HG03469 (cell line): ENCODE results near the gene AGL.
"Not testable (repeated sequence)": the region's sequence is repeated elsewhere in the genome, so short reads cannot be mapped to it uniquely, and the experiment has no call there.

Experiments
- ATAC-seq: cut with Tn5 transposase; IDR thresholded peaks from one replicate; pipeline ENCODE4 v1.9.1; 2021; ENCODE audit warnings: mild to moderate bottlenecking, moderate library complexity, moderate number of reproducible peaks; ENCODE audit not compliant: unreplicated experiment

Gene AGL

DNA sequence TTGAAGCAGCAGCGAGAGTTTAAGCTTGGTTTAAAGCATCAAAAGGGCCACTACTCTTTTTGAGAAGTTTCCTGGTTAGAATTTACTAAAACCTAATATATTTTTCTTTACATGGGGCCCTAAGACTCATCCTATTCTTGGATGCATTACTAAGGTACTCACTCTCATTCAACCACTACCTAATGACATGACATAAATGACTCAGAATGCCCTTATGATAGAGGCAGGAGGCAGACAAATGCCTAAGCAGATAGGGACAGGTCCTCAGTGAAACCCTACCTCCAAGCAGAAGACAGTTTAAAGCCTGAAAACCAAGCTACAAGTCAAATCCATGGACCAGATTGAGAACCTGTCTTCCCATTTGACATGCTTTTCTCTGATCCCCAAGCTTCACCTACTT is 85.4 kb downstream of the AGL start:
- ATAC-seq: no peak

DNA sequence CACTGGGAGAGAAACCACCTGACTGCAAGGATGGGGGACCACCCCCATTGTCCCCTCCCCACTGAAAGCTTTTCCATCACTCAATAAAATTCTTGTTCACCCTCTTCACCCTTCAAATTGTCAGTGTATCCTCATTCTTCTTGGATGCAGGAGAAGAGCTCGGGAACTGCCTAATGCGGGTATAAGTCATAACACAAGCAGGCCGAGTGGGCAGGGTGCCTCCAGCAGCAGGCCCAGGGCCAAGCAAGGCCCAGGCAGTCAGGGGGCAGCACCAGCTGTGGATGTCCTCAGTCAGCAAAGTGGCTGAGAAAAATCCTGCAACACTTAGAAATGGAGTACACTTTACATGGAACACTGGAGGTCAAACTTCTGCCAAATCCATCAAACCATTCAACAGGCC is 85.9 kb downstream of the AGL start:
- no peak for ATAC-seq

DNA sequence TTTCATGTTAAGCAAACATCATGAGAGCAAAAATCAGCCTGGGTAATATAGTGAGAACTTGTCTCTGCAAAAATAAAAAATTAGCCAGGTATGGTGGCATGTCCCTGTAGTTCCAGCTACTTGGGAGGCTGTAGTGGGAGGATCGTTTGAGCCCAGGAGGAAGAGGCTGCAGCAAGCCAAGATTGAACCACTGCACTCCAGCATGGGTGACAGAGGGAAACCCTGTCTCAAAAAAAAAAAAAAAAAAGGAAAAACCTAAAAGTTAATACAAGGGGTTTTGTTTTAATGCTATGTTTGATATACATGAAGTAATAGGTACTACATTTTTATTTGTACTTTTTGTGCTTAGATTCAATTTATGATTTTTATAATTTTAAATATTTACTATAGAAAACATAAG is 92.6 kb downstream of the AGL start:
- ATAC-seq: no peak

GRCh38 chr1:99943223-99943794 is 93.1 kb downstream of the AGL start:
- ATAC-seq: no peak

- ATAC-seq: no peak
Observed at GRCh38 chr1:99944192-99944591, 94.0 kb downstream of the AGL start.

DNA sequence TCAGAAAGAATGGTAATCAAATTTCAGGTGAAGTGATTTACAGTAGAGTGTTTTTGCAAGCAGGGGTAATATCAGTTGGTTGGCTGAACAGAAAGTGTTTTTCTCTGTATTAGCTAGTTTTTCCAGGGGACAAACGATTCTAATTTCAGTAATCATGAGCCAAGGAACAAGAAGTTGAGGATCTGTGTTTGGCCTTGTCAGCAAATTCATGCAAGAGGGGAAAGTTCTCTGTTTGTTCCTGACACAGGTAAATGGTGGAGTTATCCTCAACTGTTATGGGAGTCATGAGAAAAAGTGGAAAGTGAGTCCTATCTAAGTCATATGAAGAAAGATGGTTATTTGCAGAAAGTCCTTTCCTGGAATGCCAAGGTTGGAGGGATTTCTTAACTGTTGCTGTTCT is 95.0 kb downstream of the AGL start:
- no peak for ATAC-seq

DNA sequence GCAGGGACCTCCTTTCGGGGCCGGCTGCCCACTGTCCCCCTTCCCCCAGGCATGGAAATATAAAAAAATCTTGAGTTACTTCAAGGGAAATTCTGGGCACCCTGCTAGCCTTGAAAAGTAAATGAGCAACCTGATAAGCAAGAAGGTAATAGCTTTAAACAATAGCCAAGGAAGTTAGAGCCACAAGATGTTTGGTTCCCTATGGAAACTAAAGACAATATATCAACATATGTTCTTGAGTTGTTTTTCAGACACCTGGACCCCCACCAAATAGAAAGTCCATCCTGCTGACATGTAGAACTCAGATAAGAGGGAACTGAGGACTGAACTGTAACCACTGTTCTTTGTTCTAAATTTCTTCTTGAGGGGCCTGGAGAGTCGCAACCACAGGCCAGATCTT is 100.3 kb downstream of the AGL start:
- no peak for ATAC-seq

DNA sequence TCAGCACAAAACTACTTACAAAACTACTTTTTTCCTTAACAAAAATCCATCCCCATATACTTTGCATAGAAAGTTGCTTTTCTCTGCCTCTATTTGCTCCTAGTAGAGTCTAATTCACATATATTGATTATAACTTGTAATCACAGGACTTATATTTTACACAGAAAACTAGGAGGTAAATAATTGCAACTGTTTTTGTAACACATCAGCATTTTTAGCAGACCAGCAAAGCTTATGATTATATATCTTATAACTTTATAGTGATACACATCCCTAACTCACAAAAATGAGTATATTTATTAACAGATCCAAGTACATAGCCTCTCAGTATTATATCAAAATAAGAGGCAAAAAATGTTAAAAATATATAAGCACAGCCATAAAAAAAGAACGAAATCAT is 102.4 kb downstream of the AGL start:
- ATAC-seq: no peak

GRCh38 chr1:99955375-99955774 is 105.2 kb downstream of the AGL start:
- no peak for ATAC-seq

GRCh38 chr1:99956755-99957154 is 106.6 kb downstream of the AGL start:
- ATAC-seq: no peak

- no peak for ATAC-seq
Observed at GRCh38 chr1:99957818-99958217, 107.7 kb downstream of the AGL start.

DNA sequence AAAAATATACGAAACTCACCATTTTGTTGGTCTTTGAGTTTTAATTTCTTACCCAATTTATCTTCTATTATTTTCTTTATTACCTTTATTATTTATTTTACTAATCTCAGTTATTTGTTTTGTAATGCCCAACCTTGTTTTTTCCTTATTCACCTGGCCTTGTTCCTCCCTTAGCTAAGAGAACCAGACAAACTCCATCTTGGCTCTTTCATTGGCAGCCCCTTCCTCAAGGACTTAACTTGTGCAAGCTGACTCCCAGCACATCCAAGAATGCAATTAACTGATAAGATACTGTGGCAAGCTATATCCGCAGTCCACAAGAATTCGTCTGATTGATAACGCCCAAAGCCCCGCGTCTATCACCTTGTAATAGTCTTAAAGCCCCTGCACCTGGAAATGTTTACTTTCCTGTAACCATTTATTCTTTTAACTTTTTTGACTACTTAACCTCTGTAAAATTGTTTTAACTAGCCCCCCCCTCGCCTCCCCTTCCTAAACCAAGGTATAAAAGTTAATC is 109.1 kb downstream of the AGL start:
- ATAC-seq: not testable (repeated sequence)

- ATAC-seq: not testable (repeated sequence)
Observed at GRCh38 chr1:99960260-99960659, 110.1 kb downstream of the AGL start.

DNA sequence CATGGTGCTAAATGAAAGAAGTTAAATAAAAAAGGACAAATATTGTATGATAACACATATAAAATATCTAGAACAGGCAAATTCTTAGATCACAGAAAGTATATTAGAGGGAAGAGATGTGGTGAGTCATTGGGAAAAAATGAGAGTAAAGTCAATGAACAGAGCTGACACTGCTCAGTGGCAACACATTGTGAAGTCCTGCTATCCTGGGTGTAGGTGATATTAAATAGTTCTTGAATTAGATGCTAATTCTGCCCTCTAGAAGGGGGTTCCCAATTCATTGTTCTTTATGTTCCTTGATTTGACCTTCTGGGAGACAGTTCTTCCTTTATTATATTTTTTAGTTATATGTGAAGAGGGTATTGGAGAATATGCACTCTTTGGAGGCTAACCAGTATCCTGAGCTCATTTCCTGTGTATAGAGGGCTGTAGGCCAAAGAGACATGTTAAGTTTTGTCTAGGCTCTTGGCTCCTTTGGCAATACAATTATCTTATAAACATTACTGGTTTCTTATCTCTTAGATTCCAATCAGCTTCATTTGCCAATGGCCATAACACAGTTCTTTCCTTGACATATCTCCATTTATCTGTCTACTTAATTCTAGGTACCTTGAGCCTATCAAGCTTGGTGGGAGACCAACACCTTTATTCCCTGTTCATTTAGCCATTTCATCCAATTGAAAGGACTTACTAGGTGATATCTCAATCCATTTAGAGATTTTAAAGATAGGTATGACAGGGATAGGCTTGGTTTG is 113.1 kb downstream of the AGL start:
- no peak for ATAC-seq

DNA sequence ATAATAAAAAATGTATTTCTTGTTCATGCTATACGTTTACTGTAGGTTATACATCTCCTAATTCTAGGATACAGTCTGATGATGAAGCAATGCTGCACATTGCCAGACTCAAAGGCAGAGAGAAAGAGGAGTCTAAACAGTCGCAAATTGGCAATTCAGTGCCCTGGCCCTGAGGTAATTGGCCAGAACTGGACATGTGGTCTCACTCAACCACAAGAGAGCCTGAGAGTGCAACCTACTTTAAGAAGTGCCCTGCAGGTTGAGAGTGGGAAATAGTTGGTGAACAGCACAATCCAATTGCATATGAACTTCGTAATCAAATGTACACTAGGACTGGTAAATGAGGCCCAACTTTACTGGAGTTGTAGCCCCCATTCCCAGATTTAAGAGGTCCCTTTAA is 114.6 kb downstream of the AGL start:
- no peak for ATAC-seq

DNA sequence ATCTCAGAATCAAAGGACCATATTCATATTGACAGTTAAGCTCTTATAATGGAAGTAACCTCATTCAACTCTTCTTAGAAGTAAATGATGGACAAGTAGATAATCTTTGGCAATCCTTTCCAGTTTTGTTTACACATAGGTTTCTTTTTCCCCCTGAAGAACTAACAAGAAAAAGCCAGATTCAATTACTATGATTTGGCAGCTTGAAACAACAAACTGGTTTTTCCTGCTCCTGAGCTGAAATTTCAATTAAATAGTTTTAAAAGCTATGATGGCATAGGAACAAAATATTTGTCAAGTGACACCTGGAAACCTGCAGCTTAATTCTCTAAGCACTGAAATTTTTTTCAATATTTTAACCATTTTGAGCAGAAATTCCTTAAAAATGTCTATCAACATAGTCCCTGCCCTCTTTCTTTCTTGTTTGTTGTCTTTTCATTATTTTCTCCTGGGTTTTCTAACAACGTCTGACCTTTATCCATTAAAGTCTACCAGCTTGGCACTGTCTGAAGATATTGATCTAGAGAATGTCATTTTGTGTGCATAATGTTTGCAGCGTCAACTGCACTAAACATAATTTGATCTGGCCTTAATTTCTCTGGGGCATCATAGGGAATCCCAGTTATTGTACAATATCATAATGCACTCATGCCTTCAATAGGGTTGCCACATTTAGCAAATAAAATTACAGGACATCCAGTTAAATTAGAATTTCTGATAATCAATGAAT is 115.7 kb downstream of the AGL start:
- ATAC-seq: no peak

GRCh38 chr1:99968214-99968613 is 118.1 kb downstream of the AGL start:
- no peak for ATAC-seq

DNA sequence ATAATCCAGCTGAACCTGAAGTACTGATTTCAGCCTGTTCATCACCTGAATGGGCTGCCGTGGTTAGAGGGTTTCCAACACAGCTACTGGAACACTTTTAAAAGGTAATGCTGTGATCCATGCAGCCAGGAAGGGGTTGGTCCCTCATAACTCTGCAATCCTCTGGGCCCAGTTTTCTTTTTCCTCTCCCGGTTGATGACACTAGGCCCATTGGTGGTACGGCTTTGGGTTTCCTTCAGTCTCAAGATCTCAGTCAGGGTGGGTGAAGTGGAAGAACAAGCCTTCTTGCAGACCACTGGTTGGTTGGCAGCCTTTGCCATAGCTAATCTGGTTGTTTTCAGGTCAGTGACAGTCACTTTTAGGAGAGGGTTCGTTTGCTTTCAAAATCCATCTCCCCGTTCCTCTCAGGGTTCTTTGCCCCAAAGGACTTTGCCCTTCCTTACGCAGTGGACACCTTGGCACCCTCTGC is 119.1 kb downstream of the AGL start:
- ATAC-seq: no peak

- peak; percentile 82 for ATAC-seq
Observed at GRCh38 chr1:99969729-99970621, 119.8 kb downstream of the AGL start, which contains the start of gene SLC35A3. SLC35A3 (plus strand) TSS chr1:99969996; CDS start chr1:99993555, 23,559 bp downstream.

DNA sequence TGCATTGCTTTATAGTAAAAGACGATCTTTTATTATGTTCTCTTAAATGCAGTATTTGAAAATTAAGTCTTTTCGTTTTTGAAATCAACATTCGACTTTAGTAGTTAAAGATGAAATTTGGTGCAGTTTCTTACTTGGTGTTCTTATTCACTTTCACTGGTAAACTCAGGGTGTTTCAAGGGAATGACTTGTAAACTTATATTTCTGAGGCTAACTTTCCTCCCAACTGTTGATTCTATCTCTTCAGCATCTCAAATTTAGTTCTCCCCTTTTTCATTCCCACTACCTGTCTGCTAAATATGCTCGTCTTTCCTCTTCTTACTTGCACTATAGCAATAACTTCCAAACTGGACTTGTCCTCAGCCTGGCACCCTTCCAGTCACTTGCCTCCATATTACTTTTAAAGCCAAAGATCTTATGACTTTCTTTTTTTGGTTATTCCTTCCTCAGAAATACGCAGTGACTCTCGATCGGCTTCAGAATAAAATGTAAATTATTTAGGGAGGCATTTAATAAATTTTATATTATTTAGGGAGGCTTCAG is 120.6 kb downstream of the AGL start:
- no peak for ATAC-seq
